HG02678 (cell line): ENCODE measurements around the gene ZNF358.

Source experiments
- ATAC-seq: cut with Tn5 transposase; IDR thresholded peaks from one replicate; pipeline ENCODE4 v1.9.1; 2021; ENCODE audit warnings: mild to moderate bottlenecking, moderate library complexity; ENCODE audit not compliant: unreplicated experiment

The ZNF358 gene

GRCh38 chr19:7515645-7516151 is at the start of gene ZNF358:
ZNF358 (plus strand) TSS chr19:7516103; CDS start chr19:7519243, 3,140 bp downstream.
- no peak for ATAC-seq

- no peak for ATAC-seq
These were observed 48.6 kb upstream of the ZNF358 start for GRCh38 chr19:7467009-7467989.

- no peak for ATAC-seq
These were observed 47.1 kb upstream of the ZNF358 start for GRCh38 chr19:7468840-7469239.

- ATAC-seq: no peak
These were observed 46.1 kb upstream of the ZNF358 start for GRCh38 chr19:7469669-7470285.

DNA sequence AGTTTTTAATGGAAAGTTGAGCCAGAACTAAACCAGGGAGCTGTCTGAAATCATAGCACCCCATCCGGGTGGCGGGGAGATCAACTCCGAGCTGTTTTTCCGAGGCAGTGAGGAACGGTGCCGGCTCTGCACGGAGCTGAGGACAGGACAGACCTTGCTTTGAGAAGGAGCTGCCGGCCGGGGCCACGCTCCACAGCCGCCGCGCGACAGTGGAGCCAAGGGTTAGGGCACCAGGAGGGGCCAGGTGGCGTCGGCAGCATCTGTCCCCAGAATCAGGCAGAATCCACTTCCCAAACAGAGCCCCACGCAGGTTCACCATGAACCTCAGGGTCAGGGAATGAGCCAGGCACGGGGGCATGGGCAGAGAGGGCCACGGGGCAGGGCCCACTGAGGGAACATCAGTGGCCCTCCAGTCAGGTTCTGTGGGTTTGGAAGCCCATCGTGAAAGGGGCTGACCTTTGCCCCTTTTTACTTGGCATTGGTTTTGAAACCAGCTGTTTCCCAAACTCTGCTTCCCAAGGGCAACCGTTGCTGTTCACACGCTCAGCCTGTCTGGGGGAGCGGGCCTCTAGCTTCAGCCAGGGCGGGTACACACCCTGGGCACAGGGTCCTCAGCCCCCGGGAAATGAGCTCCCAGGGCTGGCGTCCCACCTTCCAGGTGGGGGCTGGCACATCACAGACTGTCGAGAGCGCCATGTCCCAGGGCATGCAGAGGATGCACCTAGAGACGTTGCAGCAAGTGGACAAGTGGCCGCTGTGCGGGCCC is 45.2 kb upstream of the ZNF358 start:
- no peak for ATAC-seq

GRCh38 chr19:7471696-7472615 is 43.9 kb upstream of the ZNF358 start:
- no peak for ATAC-seq

DNA sequence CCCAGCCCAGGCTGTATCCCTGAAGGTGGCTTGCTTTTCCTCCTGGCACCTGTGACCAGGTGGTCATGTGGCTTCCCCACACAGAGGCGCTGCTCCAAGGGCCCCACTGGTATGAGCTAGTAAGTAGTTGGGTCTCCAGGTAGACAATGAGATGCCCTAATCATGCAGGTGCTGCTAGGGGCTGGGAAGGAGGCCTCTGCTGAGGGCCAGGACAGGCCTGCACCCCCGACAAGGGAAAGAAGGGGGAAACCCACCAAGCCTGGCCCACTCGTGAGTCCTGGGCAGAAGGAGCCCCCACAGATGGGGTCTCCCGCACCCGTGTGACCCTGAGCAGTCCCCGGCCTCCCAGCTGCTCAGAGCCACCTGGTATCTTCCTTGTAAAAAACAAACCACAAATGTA is 40.2 kb upstream of the ZNF358 start:
- ATAC-seq: no peak

GRCh38 chr19:7476241-7476640 is 39.7 kb upstream of the ZNF358 start:
- no peak for ATAC-seq

DNA sequence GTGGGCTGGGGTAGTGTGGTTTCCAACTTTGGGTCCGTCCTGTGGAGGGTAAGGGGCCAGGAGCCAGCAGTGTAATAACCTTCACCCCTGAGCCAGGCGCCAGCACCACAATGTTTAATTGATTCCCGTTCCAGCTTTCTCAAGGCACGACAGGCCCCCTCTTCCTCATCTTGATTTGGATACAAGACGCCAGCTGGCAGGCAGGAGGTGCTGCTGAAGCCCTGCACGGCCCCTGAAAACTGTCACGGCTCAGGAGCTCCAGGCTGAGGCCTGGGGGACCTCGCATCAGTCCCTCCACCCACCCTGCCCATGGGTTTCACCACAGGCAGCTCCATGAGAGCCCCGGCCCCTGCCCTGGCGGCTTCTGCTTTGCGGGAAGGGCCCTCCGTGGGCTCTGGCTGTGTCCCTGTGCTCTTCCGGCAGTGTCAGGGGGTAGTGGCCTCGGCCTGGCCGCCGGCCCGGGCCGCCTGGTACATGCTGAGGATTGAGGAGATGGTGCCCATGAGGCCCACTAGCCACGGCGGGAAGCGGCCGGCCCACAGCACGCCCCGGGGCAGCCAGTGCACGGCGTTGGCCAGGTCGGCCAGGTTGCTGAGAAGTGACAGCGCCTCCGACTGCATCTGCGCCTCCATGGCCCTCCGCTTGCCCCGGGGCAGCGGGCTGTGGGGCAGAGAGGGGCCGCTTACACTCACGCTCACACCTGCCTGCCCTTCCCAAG is 39.0 kb upstream of the ZNF358 start:
- no peak for ATAC-seq

GRCh38 chr19:7477758-7478157 is 38.1 kb upstream of the ZNF358 start:
- no peak for ATAC-seq

DNA sequence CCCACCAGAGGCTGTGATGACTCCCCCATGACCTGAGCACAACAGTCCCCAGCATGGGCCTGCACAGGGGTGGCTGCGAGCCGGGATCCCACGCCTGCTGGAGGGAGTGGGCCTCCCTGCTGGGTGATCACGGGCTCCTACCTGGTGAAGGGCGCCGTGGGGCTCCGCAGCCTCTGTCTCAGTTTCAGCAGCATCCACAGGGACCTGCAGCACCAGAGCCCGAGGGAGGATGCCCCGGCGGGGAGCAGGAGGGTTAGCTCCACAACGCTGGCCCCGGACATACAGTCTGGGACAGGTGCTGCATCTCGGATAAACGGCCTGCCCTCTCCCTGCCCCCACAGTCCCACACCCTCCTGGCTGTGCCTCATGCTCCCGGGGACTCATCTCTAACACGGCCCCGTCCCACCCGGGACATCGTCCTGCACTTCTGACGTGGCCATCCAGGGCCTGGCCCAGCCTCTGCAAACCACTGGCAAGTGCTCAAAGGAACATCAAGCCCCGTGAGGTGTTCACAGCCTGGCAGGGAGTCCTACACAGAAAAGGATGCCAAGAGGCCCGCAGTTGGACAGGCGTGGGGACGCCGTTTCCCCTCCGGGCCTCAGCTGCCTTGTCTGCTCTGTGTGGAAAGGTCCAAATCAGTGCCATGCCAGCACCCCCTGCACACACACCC is 37.6 kb upstream of the ZNF358 start:
- ATAC-seq: no peak

GRCh38 chr19:7478843-7479227 is 37.1 kb upstream of the ZNF358 start:
- no peak for ATAC-seq

DNA sequence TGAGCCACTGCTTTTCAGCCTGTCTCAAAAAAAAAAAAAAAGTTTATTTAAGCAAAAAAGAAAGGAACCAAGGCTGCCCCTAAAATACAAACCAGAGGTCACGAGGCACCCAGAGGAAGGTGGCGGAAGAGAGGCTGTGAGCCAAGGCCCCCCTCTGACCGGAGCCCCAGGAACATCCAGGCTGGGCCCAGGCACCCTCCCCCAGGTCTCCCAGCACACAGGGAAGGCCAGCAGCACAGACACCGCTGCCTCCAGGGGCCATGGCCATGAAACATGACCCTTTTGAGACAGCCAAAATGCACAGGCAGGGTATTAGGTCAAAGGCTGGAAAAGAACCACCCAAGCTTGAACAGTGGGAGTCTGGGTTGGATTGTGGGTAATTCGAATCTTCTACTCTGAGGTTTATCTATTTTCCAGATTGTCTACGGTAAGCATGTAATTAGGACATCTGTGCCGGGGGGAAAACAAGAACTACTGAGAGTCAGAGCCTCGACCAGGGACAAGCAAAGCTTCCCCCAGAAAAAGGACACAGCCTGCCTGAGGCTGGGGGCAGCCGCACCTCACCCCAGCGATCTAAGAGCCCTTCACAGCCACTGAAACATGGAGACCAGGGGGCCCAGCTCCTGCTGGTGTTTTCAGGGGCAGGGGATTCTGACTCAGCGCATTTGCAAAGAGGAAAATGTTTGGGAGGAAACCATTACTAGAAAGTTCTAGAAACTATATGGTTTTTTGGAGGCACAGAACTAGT is 35.5 kb upstream of the ZNF358 start:
- no peak for ATAC-seq

DNA sequence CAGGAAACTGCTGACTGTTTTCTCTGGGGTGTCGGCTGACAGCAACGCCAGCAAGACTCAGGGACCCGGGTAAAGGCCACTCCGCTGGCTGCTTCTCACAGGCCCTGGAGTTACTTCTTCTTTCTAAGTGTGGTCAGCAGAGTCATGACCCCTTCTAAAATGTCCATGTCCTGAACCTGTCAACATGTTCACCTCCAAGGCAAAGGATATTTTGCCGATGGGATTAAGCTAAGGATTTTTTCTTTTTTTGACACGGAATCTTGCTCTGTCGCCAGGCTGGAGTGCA is 35.0 kb upstream of the ZNF358 start:
- no peak for ATAC-seq

- no peak for ATAC-seq
These were observed 33.1 kb upstream of the ZNF358 start for GRCh38 chr19:7482584-7483439.

DNA sequence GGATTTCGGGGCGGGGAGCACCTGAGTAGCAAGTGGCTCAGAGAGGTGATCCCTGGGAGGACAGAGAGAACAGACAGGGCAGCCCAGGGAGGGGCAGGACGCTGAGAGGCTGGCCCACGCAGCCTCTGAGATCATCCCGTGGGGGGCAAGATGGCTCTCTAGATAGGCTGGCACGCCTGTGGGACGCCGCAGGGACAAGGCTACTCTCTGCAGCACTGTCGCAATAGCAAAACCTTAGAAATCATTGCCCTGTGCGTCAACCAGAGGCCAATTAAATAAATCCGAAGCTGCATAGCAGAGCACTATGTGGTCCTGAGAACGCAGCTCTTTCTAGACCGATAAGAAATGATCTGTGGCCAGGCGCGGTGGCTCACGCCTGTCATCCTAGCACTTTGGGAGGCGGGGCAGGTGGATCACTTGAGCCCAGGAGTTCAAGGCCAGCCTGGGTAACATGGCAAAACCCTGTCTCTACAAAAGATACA is 32.1 kb upstream of the ZNF358 start:
- no peak for ATAC-seq

DNA sequence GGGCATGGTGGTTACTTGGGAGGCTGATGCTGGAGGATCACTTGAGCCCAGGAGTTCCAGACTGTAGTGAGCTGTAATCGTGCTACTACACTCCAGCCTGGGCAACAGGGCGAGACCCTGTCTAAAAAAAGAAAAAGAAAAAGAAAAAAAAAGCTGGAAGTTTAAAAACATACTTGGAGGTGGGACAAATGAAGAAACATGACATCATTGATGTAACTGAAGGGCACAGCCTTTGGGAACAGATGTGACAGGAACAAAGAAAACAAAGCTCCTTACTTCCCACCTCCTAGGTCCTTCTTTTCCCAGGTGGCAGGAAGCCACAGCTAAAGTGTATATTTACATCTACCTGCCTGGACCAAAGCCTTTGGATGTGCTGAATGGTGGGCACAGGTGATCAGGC is 29.0 kb upstream of the ZNF358 start:
- ATAC-seq: no peak
